CD4-positive, alpha-beta T cell (primary cell): ENCODE measurements around the gene MAST4. TPM values are rescaled to one million over a fixed set of nuclear protein-coding genes. Genes with fewer than 3 reads are reported as not detected.

Experiments used
- ATAC-seq: fragments of 200-7000 bp; cut with Tn5 transposase; one replicate; pipeline ENCODE4 v1.10.0; 2022; ENCODE audit warnings: mild to moderate bottlenecking; ENCODE audit not compliant: poor library complexity
- CTCF ChIA-PET: fragments of 350-600 bp; sonication (Branson Sonifier 250); formaldehyde crosslinking; loops from one replicate; lab custom pipeline; 2021; ENCODE audit warnings: antibody characterized with exemption, inconsistent platforms; lab: Charles Lee
- POLR2A ChIA-PET: fragments of 350-600 bp; sonication (Branson Sonifier 250); formaldehyde crosslinking; loops from one replicate; lab custom pipeline; 2021; ENCODE audit warnings: antibody characterized with exemption, inconsistent platforms; lab: Charles Lee
- DNase-seq, 14 experiments: peaks; one replicate each; pipeline ENCODE4 v3.0.0-alpha.2; 2013 to 2020; ENCODE audit warnings: mixed read lengths in 2 of 14
- H3K27ac ChIP-seq, 2 donors: one replicate each; pipeline versions ENCODE4 v1.5.1 to v1.7.0; 2013; ENCODE audit warnings: low read length in 2 of 2, low read depth in 1 of 2, mild to moderate bottlenecking in 1 of 2
- H3K27me3 ChIP-seq, 2 experiments: 1 replicate in 1 of 2; 2 replicates in 1 of 2; pipeline versions ENCODE4 v1.6.1 to v1.7.0; 2013; ENCODE audit warnings: low read length in 2 of 2, control low read depth in 1 of 2, mild to moderate bottlenecking in 1 of 2, moderate library complexity in 1 of 2; ENCODE audit not compliant: insufficient read depth in 2 of 2, control insufficient read depth in 1 of 2
- H3K36me3 ChIP-seq: one replicate; pipeline ENCODE4 v1.6.1; 2013; ENCODE audit warnings: low read length, control low read depth; ENCODE audit not compliant: insufficient read depth
- H3K4me1 ChIP-seq: one replicate; pipeline ENCODE4 v1.6.1; 2013; ENCODE audit warnings: low read length, control low read depth; ENCODE audit not compliant: insufficient read depth
- H3K4me3 ChIP-seq: one replicate; pipeline ENCODE4 v1.5.1; 2013; ENCODE audit warnings: mild to moderate bottlenecking, low read length, moderate library complexity
- H3K9me3 ChIP-seq, 2 experiments: 1 replicate in 1 of 2; 2 replicates in 1 of 2; pipeline versions ENCODE4 v1.6.1 to v1.7.0; 2013; ENCODE audit warnings: low read length in 2 of 2, mild to moderate bottlenecking in 2 of 2, control low read depth in 1 of 2, moderate library complexity in 1 of 2; ENCODE audit not compliant: control insufficient read depth in 1 of 2, insufficient read depth in 1 of 2
- H3K27ac Mint-ChIP-seq: one replicate; pipeline ENCODE4 v1.8.0; 2020; ENCODE audit warnings: mixed read lengths
- H3K27me3 Mint-ChIP-seq: one replicate; pipeline ENCODE4 v1.8.0; 2021; ENCODE audit warnings: mixed read lengths
- H3K36me3 Mint-ChIP-seq: one replicate; pipeline ENCODE4 v1.8.0; 2021; ENCODE audit warnings: low read depth, mixed read lengths
- H3K4me1 Mint-ChIP-seq: one replicate; pipeline ENCODE4 v1.8.0; 2021; ENCODE audit warnings: low read depth, mixed read lengths
- H3K4me3 Mint-ChIP-seq: one replicate; pipeline ENCODE4 v1.8.0; 2020; ENCODE audit warnings: mild to moderate bottlenecking, mixed read lengths
- H3K9me3 Mint-ChIP-seq: one replicate; pipeline ENCODE4 v1.8.0; 2020; ENCODE audit warnings: mixed read lengths
- intact Hi-C, 2 experiments: fragments of 100-400 bp; cut with DNase I in 1 of 2; cut with micrococcal nuclease in 1 of 2; formaldehyde crosslinking; loops; one replicate each; pipeline versions ENCODE4 v1.15.1 to v1.9.0; 2023 to 2025; cut with DNase I, micrococcal nuclease
- total RNA-seq, 174 experiments: library from RNA in 2 of 174; stranded (reverse) in 2 of 174; gene quantifications; one replicate each; pipeline ENCODE4 v1.2.3 and lab custom pipeline; 2021 to 2026
- TF ChIP-seq, protein P1 (sequence below): fragments of 200-600 bp; IDR thresholded peaks from one replicate; pipeline ENCODE4 v1.8.0; 2022; ENCODE audit warnings: antibody characterized with exemption, mild to moderate bottlenecking

Gene MAST4
- total RNA-seq, 2 experiments from 2014 or later = 21.3 to 21.6 TPM

DNA sequence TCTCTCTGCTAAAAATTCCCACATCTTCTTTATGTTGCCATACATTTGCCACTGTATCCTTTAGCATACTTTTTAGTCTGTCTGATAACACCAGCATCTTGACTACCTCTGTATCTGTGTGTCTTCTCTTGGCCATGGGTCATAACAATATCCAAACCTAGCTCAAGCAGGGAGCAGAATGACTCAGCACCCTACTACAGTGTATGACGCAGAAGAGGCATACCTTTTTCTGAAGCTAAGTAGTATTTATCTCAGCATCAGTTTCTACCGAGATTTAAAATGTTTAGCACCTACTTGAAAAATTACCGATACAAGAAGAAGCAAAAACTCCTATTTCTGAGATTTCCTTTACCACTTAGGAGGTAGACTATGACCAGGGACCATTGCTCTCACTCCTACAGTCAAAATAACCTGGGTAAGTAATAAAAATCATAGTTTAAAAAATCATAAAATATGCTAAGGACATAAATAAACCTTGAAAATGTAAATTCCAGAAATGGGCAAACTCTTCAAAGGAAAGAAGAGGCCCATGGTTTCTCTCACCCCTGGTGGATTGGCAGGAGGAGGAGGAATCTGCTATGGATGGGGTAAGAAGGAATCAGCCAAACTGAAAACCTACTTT, 286.5 kb downstream of the MAST4 start:
- Histone ChIP-seq H3K4me3 (no peak overlapping the region), H3K27me3 (no peaks in the 10 kb centered on the region), H3K9me3 (no peaks in the 10 kb centered on the region), H3K36me3 (no peaks in the 10 kb centered on the region), H3K4me1 (no peaks in the 10 kb centered on the region), H3K27ac (no peak overlapping the region)
- TF ChIP-seq, protein P1, sequence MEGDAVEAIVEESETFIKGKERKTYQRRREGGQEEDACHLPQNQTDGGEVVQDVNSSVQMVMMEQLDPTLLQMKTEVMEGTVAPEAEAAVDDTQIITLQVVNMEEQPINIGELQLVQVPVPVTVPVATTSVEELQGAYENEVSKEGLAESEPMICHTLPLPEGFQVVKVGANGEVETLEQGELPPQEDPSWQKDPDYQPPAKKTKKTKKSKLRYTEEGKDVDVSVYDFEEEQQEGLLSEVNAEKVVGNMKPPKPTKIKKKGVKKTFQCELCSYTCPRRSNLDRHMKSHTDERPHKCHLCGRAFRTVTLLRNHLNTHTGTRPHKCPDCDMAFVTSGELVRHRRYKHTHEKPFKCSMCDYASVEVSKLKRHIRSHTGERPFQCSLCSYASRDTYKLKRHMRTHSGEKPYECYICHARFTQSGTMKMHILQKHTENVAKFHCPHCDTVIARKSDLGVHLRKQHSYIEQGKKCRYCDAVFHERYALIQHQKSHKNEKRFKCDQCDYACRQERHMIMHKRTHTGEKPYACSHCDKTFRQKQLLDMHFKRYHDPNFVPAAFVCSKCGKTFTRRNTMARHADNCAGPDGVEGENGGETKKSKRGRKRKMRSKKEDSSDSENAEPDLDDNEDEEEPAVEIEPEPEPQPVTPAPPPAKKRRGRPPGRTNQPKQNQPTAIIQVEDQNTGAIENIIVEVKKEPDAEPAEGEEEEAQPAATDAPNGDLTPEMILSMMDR = no peak
- DNase-seq = no peak
- no peaks in the 10 kb centered on the region for H3K4me1 Mint-ChIP-seq
- H3K27me3 Mint-ChIP-seq = no peaks in the 10 kb centered on the region
- no peak overlapping the region for H3K4me3 Mint-ChIP-seq
- POLR2A ChIA-PET = no interaction called here
- CTCF ChIA-PET = no interaction called here
- intact Hi-C loops = no loop called here
- H3K36me3 Mint-ChIP-seq = no peaks in the 10 kb centered on the region
- no peak for ATAC-seq
- H3K9me3 Mint-ChIP-seq = no peaks in the 10 kb centered on the region
- no peak overlapping the region for H3K27ac Mint-ChIP-seq

DNA sequence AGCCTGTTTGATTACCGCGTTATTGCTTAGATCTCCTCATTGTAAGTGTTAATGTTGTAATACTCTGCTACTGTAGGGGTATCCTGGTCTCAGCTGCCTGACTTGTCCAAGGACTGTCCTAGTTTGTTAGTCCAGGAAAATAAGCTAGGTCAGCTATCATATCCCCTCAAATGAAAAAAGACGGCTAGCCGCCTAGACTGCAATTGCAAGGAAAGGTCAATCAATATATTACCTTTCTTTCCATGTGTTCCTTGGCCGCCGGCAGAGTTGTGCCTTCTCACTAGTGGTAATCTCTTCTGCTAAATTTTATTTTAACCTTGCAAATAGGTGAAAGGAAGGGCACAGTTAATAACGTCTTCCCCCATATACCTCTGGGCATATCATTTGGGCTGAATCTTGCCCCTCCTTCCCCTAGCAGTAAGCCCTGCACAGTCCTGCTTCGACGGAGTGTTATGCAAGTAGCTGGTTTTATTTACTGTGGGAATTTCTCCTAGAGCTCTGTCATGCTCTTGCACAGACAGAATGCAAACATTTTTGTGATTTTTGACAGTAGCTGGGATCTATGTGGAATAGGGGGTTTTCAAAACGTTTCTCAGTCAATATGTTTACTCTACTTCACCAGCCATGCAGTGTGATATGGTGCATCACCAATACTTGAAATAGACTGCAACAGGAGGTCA, 288.5 kb downstream of the MAST4 start:
- Mint-ChIP-seq H3K4me1 (no peaks in the 10 kb centered on the region), H3K27ac (no peak overlapping the region), H3K4me3 (no peak overlapping the region), H3K9me3 (no peaks in the 10 kb centered on the region), H3K36me3 (no peaks in the 10 kb centered on the region), H3K27me3 (no peaks in the 10 kb centered on the region)
- DNase-seq (no peak), ATAC-seq (no peak)
- CTCF ChIA-PET = interaction anchor here (1.4 kb wide), 1 partner anchor 11 kb away, joined by 3 read pairs; no protein-coding TSS in a partner anchor
- TF ChIP-seq, protein P1 = no peak
- Histone ChIP-seq H3K27me3 (no peaks in the 10 kb centered on the region), H3K4me3 (no peak overlapping the region), H3K27ac (no peak overlapping the region), H3K4me1 (no peaks in the 10 kb centered on the region), H3K36me3 (no peaks in the 10 kb centered on the region), H3K9me3 (no peaks in the 10 kb centered on the region)
- intact Hi-C loops = no loop called here
- POLR2A ChIA-PET = no interaction called here

DNA sequence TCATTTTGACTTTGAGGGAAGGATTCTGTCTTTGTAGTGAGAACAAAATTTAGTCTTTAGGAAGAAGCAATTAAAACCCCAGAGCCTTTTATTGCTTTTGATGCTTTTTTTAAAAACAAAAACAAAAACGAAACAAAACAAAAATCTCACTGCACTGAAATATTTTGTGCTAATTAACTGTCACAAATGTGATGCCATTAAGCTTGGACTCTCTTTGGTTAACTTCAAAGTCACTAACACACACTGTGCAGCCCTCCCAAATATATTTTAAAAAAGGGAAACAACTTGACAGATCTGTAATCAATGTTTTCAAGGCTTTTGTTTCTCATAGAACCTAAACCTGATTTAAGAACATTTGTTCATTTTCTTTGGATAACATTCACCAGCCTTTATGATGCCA, 290.7 kb downstream of the MAST4 start:
- no peaks in the 10 kb centered on the region for H3K27me3 ChIP-seq
- H3K27me3 Mint-ChIP-seq = no peaks in the 10 kb centered on the region
- no peak overlapping the region for H3K4me3 Mint-ChIP-seq
- no peak for ATAC-seq
- H3K9me3 ChIP-seq = no peaks in the 10 kb centered on the region
- H3K27ac ChIP-seq = no peak overlapping the region
- H3K27ac Mint-ChIP-seq = no peak overlapping the region
- no peaks in the 10 kb centered on the region for H3K36me3 ChIP-seq
- no peaks in the 10 kb centered on the region for H3K4me1 Mint-ChIP-seq
- no peak overlapping the region for H3K4me3 ChIP-seq
- TF ChIP-seq, protein P1 = no peak
- no peak for DNase-seq
- ChIA-PET CTCF (no interaction called here), POLR2A (no interaction called here)
- intact Hi-C loops = no loop called here
- no peaks in the 10 kb centered on the region for H3K9me3 Mint-ChIP-seq
- H3K36me3 Mint-ChIP-seq = no peaks in the 10 kb centered on the region
- H3K4me1 ChIP-seq = no peaks in the 10 kb centered on the region
